DND-41 (cell line): ENCODE data around the gene GRID1.

Source experiments
- ATAC-seq: fragments of 200-7000 bp; cut with Tn5 transposase; 3 replicates; pipeline ENCODE4 v1.9.1; 2021; ENCODE audit warnings: low read depth; ENCODE audit not compliant: insufficient read depth
- DNase-seq: peaks from one replicate; pipeline ENCODE4 v3.0.0-alpha.2; 2020
- H2AFZ ChIP-seq: 2 replicates; pipeline ENCODE4 v1.6.0; 2012; ENCODE audit warnings: low read depth, low read length
- H3K27ac ChIP-seq: 2 replicates; pipeline ENCODE4 v1.5.1; 2012; ENCODE audit warnings: low read length, inconsistent platforms
- H3K27me3 ChIP-seq: fragments of 200-600 bp; sonication (generic); 2 replicates; pipeline ENCODE4 v1.6.0; 2012; ENCODE audit warnings: low read length, mild to moderate bottlenecking, inconsistent platforms; ENCODE audit not compliant: insufficient read depth, poor library complexity
- H3K36me3 ChIP-seq: 2 replicates; pipeline ENCODE4 v1.5.1; 2012; ENCODE audit warnings: low read length, inconsistent platforms; ENCODE audit not compliant: insufficient read depth
- H3K4me1 ChIP-seq: 2 replicates; pipeline ENCODE4 v1.5.1; 2012; ENCODE audit warnings: mild to moderate bottlenecking, low read length; ENCODE audit not compliant: insufficient read depth
- H3K4me2 ChIP-seq: 2 replicates; pipeline ENCODE4 v1.6.0; 2012; ENCODE audit warnings: mild to moderate bottlenecking, moderate library complexity, low read length, inconsistent platforms; ENCODE audit not compliant: insufficient read depth
- H3K4me3 ChIP-seq, 2 experiments: fragments of 200-600 bp in 1 of 2; shearing (Covaris generic) in 1 of 2; 2 replicates each; pipeline ENCODE4 v1.5.1; 2012 to 2016; ENCODE audit warnings: inconsistent platforms in 2 of 2, low read length in 2 of 2, mild to moderate bottlenecking in 2 of 2, low read depth in 1 of 2, moderate library complexity in 1 of 2
- H3K79me2 ChIP-seq: 2 replicates; pipeline ENCODE4 v1.6.0; 2012; ENCODE audit warnings: low read length, inconsistent platforms; ENCODE audit not compliant: insufficient read depth
- H3K9ac ChIP-seq: 2 replicates; pipeline ENCODE4 v1.6.0; 2012; ENCODE audit warnings: low read depth, mild to moderate bottlenecking, inconsistent platforms, low read length, moderate library complexity
- H3K9me3 ChIP-seq: 2 replicates; pipeline ENCODE4 v1.5.1; 2012; ENCODE audit warnings: low read length, moderate library complexity, mild to moderate bottlenecking, inconsistent platforms; ENCODE audit not compliant: insufficient read depth, severe bottlenecking
- H4K20me1 ChIP-seq: 2 replicates; pipeline ENCODE4 v1.6.0; 2012; ENCODE audit warnings: low read length; ENCODE audit not compliant: insufficient read depth
- CTCF ChIP-seq: IDR thresholded peaks from 2 replicates; pipeline ENCODE4 v1.5.1; 2012; ENCODE audit warnings: borderline replicate concordance, low read length, moderate library complexity, mild to moderate bottlenecking; ENCODE audit not compliant: poor library complexity, severe bottlenecking; ENCODE audit errors: extremely low read depth
- EZH2 ChIP-seq: IDR thresholded peaks from 3 replicates; pipeline ENCODE4 v1.6.1; 2012; ENCODE audit warnings: borderline replicate concordance, low read depth, mild to moderate bottlenecking, moderate library complexity, low read length, inconsistent platforms; ENCODE audit not compliant: severe bottlenecking

GRID1 gene

DNA sequence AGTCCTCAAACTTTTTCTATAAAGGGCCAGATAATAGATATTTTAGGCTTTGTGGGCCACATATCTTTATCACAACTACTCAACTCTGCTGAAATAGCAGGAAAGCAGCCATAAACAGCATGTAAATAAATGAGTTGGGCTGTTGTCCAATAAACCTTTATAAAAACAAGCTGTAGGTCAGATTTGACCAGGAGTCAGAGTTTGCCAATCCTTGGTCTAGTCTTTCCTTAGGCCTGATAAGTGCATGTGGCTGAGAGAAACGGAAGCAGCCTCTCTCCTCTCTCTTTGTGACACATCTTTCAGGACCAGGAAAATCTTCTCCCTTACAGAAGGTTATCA is 724.5 kb downstream of the GRID1 start:
- no peaks in the 10 kb centered on the region for H3K36me3 ChIP-seq
- no peaks in the 10 kb centered on the region for H3K9me3 ChIP-seq
- TF ChIP-seq CTCF: no peak
- no peak overlapping the region for H3K9ac ChIP-seq
- no peaks in the 10 kb centered on the region for H4K20me1 ChIP-seq
- no peaks in the 10 kb centered on the region for H3K4me1 ChIP-seq
- H2AFZ ChIP-seq: no peak overlapping the region
- H3K79me2 ChIP-seq: no peaks in the 10 kb centered on the region
- H3K27me3 ChIP-seq: peaks cover 2% of the 10 kb centered on the region
- DNase-seq (no peak), ATAC-seq (no peak)
- no peak overlapping the region for H3K4me3 ChIP-seq
- no peak overlapping the region for H3K27ac ChIP-seq
- no peak overlapping the region for H3K4me2 ChIP-seq

DNA sequence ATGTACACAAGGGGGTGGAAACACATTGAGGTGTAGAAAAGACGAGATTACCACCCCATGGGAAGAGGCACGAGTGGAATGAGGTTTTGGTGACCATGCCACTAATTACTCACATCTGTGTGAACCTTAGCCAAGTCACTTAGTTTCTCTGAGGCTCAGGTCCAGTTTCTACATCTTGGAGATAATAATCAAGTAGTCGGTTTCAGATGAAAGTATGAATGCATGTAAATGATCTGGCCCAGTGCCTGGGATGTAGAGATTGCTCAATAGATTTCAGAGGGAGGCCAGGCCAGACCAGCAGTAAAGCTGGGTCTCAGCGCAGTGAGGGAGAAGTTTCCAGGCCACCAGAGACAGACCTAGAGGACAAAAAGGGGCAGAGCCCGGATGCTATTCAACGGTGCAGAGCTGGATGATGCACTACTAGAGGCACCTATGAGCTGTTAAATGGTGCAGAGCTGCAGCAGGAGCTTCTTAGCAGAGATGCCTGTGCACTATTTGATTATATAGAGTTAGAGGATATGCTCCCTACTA is 725.1 kb downstream of the GRID1 start:
- no peaks in the 10 kb centered on the region for H3K4me1 ChIP-seq
- ATAC-seq (no peak), DNase-seq (no peak)
- no peak overlapping the region for H3K4me3 ChIP-seq
- H3K79me2 ChIP-seq: no peaks in the 10 kb centered on the region
- no peaks in the 10 kb centered on the region for H3K36me3 ChIP-seq
- no peak overlapping the region for H3K27ac ChIP-seq
- H4K20me1 ChIP-seq: no peaks in the 10 kb centered on the region
- no peak overlapping the region for H2AFZ ChIP-seq
- H3K9ac ChIP-seq: no peak overlapping the region
- no peak for TF ChIP-seq EZH2
- TF ChIP-seq CTCF: no peak
- H3K27me3 ChIP-seq: peaks cover 2% of the 10 kb centered on the region
- no peak overlapping the region for H3K4me2 ChIP-seq
- H3K9me3 ChIP-seq: no peaks in the 10 kb centered on the region

- no peak overlapping the region for H2AFZ ChIP-seq
- DNase-seq (no peak), ATAC-seq (no peak)
- H3K27me3 ChIP-seq: peaks cover 2% of the 10 kb centered on the region
- no peak overlapping the region for H3K4me3 ChIP-seq
- no peak overlapping the region for H3K27ac ChIP-seq
- no peaks in the 10 kb centered on the region for H3K4me1 ChIP-seq
- H3K9me3 ChIP-seq: no peaks in the 10 kb centered on the region
- no peak overlapping the region for H3K9ac ChIP-seq
- H3K79me2 ChIP-seq: no peaks in the 10 kb centered on the region
- no peaks in the 10 kb centered on the region for H4K20me1 ChIP-seq
- no peaks in the 10 kb centered on the region for H3K36me3 ChIP-seq
- no peak overlapping the region for H3K4me2 ChIP-seq
- TF ChIP-seq CTCF (no peak), EZH2 (no peak)
Observed at GRCh38 chr10:85638797-85639196, 727.8 kb downstream of the GRID1 start.

- no peak overlapping the region for H3K4me3 ChIP-seq
- H3K36me3 ChIP-seq: no peaks in the 10 kb centered on the region
- no peaks in the 10 kb centered on the region for H3K9me3 ChIP-seq
- H3K79me2 ChIP-seq: no peaks in the 10 kb centered on the region
- no peak overlapping the region for H2AFZ ChIP-seq
- H3K27ac ChIP-seq: no peak overlapping the region
- H3K9ac ChIP-seq: no peak overlapping the region
- peaks cover 2% of the 10 kb centered on the region for H3K27me3 ChIP-seq
- no peaks in the 10 kb centered on the region for H3K4me1 ChIP-seq
- DNase-seq (no peak), ATAC-seq (no peak)
- TF ChIP-seq EZH2 (no peak), CTCF (no peak)
- H4K20me1 ChIP-seq: no peaks in the 10 kb centered on the region
- H3K4me2 ChIP-seq: no peak overlapping the region
Observed at GRCh38 chr10:85635650-85636049, 730.9 kb downstream of the GRID1 start.
